HG03066 (cell line): ENCODE results near the gene GLDN.

Experiments
- ATAC-seq: cut with Tn5 transposase; IDR thresholded peaks from one replicate; pipeline ENCODE4 v1.9.1; 2021; ENCODE audit warnings: low read depth; ENCODE audit not compliant: unreplicated experiment

GLDN gene

DNA sequence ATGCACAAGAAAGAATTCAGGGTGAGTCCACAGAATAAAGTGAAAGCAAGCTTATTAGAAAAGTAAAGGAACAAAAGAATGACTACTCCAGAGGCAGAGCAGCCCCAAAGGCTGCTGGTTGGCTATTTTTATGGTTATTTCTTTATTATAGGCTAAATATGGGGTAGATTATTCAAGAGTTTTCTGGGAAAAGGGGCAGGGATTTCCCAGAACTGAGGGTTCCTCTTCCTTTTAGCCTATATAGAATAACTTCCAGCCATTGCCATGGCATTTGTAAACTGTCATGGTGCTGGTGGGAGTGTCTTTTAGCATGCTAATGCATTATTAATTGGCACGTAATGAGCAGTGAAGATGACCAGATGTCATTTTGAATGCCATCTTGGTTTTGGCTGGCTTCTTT, 13.6 kb downstream of the GLDN start:
- no peak for ATAC-seq

GRCh38 chr15:51356147-51356546, 14.7 kb downstream of the GLDN start:
- no peak for ATAC-seq

- no peak for ATAC-seq
These were observed 15.5 kb downstream of the GLDN start for GRCh38 chr15:51356983-51357382.

DNA sequence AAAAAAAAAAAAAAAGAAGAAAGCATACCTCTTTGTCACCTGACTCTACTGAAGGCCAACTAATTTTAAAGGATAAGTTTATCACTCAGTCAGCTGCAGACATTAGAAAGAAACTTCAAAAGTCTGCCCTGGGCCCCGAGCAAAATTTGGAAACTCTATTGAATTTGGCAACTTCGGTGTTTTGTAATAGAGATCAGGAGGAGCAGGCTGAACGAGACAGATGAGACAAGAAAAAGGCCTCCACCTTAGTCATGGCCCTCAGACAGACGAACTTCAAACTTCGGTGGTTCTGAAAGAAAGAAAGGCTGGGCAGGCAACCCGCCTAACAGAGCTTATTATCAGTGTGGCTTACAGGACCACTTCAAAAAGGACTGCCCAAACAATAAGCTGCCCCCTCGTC, 18.5 kb downstream of the GLDN start:
- no peak for ATAC-seq

- no peak for ATAC-seq
These were observed 21.9 kb downstream of the GLDN start for GRCh38 chr15:51363383-51363782.

DNA sequence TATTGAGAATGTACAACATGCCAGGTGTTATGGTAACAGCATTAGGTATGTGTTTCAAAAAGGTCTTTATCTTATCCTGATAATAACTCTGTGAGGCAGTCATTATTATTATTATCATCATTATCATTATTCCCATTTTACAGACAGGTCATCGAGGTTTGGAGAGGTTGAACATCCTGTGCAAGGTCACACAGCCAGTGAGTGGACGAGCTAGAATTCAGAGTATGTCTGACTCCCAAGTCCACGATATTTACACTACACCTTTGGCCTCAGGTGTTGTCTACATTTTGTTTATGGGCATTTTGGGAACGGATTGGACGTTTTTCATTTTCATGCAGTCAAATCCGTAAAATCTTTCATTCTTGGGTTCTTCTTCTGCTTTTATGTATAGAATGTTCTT, 24.0 kb downstream of the GLDN start:
- ATAC-seq: no peak

GRCh38 chr15:51366071-51366470, 24.6 kb downstream of the GLDN start:
- no peak for ATAC-seq

GRCh38 chr15:51366920-51367319, 25.5 kb downstream of the GLDN start:
- no peak for ATAC-seq

- ATAC-seq: no peak
These were observed 26.0 kb downstream of the GLDN start for GRCh38 chr15:51367322-51367976.

- no peak for ATAC-seq
These were observed 26.9 kb downstream of the GLDN start for GRCh38 chr15:51368307-51368706.

- ATAC-seq: no peak
These were observed 27.4 kb downstream of the GLDN start for GRCh38 chr15:51368751-51369450.

GRCh38 chr15:51369451-51369761, 28.0 kb downstream of the GLDN start:
- no peak for ATAC-seq

DNA sequence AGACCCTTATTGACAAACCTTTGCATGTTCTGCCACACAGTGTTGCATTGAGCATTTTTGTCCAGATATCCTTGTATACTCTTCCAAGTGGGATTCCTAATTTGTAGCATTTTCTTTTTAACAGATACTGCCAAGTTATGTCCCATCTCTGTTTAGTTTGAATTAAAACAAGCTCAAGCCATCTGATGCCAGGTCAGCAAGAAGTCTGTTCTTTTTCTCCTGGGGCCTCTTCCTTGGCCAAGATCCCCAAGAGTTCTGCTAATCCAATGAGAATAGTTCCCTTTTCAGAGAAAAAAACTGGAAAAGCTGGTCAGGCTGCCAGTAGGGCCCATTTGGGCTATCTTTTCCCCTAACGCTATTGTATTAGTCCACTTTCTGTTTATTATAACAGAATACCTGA, 29.8 kb downstream of the GLDN start:
- no peak for ATAC-seq

- no peak for ATAC-seq
These were observed 32.7 kb downstream of the GLDN start for GRCh38 chr15:51374131-51374530.

DNA sequence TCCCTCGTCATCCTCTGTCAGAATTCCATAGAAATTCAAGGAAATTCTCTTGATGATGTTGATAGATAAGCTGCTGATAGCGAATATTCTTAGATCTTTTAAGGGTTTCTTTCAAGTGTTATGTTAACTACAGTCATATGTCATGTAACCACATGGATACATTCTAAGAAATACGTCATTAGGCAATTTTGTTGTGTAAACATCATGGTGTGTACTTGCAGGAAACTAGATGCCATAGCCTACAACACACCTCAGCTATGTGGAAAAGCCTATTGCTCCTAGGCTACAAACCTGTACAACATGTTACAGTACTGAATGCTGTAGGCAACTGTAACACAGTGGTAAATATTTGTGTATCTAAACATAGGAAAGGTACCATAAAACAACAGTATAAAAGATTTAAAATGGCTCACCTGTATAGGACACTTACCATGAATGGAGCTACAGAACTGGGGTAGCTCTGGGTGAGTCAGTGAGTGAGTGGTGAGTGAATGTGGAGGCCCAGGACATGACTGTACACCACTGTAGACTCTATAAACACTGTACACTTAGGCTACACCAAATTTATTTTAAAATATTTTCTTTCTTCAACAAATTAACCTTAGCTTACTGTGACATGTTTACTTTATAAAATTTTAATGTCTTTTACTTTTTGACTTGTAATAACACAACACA, 34.6 kb downstream of the GLDN start:
- no peak for ATAC-seq

- ATAC-seq: no peak
These were observed 35.8 kb downstream of the GLDN start for GRCh38 chr15:51377038-51377786.

- ATAC-seq: no peak
These were observed 37.0 kb downstream of the GLDN start for GRCh38 chr15:51378406-51378805.

DNA sequence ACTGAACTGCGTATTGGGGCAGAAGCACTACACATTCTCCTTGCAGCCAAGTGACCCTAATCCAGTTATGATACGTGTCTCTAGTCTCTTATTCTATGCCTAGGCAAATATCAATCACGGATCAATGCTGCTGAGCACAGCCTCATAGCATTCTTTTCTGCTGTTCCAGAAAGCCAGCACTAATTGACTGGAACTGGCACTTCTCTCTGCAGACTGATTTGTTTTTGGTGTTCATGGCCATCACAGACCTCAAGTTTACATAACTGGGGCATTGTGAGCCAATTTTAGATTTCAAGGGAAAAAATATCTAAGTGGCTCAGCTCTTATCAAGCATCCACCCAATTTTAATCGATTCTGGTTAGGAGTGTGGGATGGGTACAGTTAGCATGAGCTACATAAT, 37.9 kb downstream of the GLDN start:
- no peak for ATAC-seq

GRCh38 chr15:51380999-51381806, 39.7 kb downstream of the GLDN start:
- peak; percentile 80 for ATAC-seq

- no peak for ATAC-seq
These were observed 41.3 kb downstream of the GLDN start for GRCh38 chr15:51382787-51383186.

GRCh38 chr15:51386029-51386428, 44.6 kb downstream of the GLDN start:
- ATAC-seq: no peak
